ENCODE results near the gene TRAPPC3L.

Gene TRAPPC3L

GRCh38 chr6:116564311-116564710 lies 18.8 kb upstream of the TRAPPC3L start:
- Histone ChIP-seq H3K4me1 (ENCODE audit: control insufficient read depth in 1 of 2, insufficient read depth in 1 of 2, low read depth in 1 of 2, low read length in 1 of 2) (peaks cover 10 to 14% of the 10 kb centered on the region in 2 experiments), H3K27ac (no peak overlapping the region), H3K4me3 (ENCODE audit: low read depth in 1 of 2, low read length in 1 of 2) (no peak overlapping the region), H3K36me3 (no peaks in the 10 kb centered on the region), H3K9me3 (no peaks in the 10 kb centered on the region), H3K27me3 (peaks cover 37% of the 10 kb centered on the region)
- TF ChIP-seq CTCF (IDR thresholded peaks at IDR 0.05): no peak

- Histone ChIP-seq H3K9me3 (no peaks in the 10 kb centered on the region), H3K4me3 (ENCODE audit: low read depth in 1 of 2, low read length in 1 of 2) (no peak overlapping the region), H3K27me3 (peaks cover 37% of the 10 kb centered on the region), H3K4me1 (ENCODE audit: control insufficient read depth in 1 of 2, insufficient read depth in 1 of 2, low read depth in 1 of 2, low read length in 1 of 2) (peaks cover 5 to 9% of the 10 kb centered on the region in 2 experiments), H3K27ac (no peak overlapping the region), H3K36me3 (no peaks in the 10 kb centered on the region)
- TF ChIP-seq CTCF (IDR thresholded peaks at IDR 0.05): no peak
These were observed 18.3 kb upstream of the TRAPPC3L start for GRCh38 chr6:116563830-116564229.

- H3K27me3 ChIP-seq: peaks cover 37% of the 10 kb centered on the region
- no peaks in the 10 kb centered on the region for H3K9me3 ChIP-seq
- no peaks in the 10 kb centered on the region for H3K36me3 ChIP-seq
- H3K27ac ChIP-seq: no peak overlapping the region
- TF ChIP-seq CTCF (IDR thresholded peaks at IDR 0.05): no peak
- peaks cover 0 to 5% of the 10 kb centered on the region in 2 experiments for H3K4me1 ChIP-seq (ENCODE audit: control insufficient read depth in 1 of 2, insufficient read depth in 1 of 2, low read depth in 1 of 2, low read length in 1 of 2)
- no peak overlapping the region for H3K4me3 ChIP-seq (ENCODE audit: low read depth in 1 of 2, low read length in 1 of 2)
These were observed 17.1 kb upstream of the TRAPPC3L start for GRCh38 chr6:116562614-116563013.

GRCh38 chr6:116562019-116562403 lies 16.5 kb upstream of the TRAPPC3L start:
- TF ChIP-seq CTCF (IDR thresholded peaks at IDR 0.05): no peak
- H3K4me1 ChIP-seq (ENCODE audit: control insufficient read depth in 1 of 2, insufficient read depth in 1 of 2, low read depth in 1 of 2, low read length in 1 of 2): peaks cover 0 to 5% of the 10 kb centered on the region in 2 experiments
- H3K36me3 ChIP-seq: no peaks in the 10 kb centered on the region
- H3K27ac ChIP-seq: no peak overlapping the region
- no peak overlapping the region for H3K4me3 ChIP-seq (ENCODE audit: low read depth in 1 of 2, low read length in 1 of 2)
- peaks cover 37% of the 10 kb centered on the region for H3K27me3 ChIP-seq
- H3K9me3 ChIP-seq: no peaks in the 10 kb centered on the region

- H3K27me3 ChIP-seq: peaks cover 33% of the 10 kb centered on the region
- no peak overlapping the region for H3K27ac ChIP-seq
- no peaks in the 10 kb centered on the region for H3K9me3 ChIP-seq
- H3K4me1 ChIP-seq (ENCODE audit: control insufficient read depth in 1 of 2, insufficient read depth in 1 of 2, low read depth in 1 of 2, low read length in 1 of 2): peaks cover 0 to 5% of the 10 kb centered on the region in 2 experiments
- TF ChIP-seq CTCF (IDR thresholded peaks at IDR 0.05): peak; percentile 92
- H3K36me3 ChIP-seq: no peaks in the 10 kb centered on the region
- no peak overlapping the region for H3K4me3 ChIP-seq (ENCODE audit: low read depth in 1 of 2, low read length in 1 of 2)
These were observed 16.0 kb upstream of the TRAPPC3L start for GRCh38 chr6:116561377-116562018.
